Activated CD8-positive, alpha-beta memory T cell treated with anti-CD3 and anti-CD28 coated beads for 48 hours (primary cell): ENCODE measurements around the gene ZNF23.

Source experiments
- DNase-seq, 3 experiments: peaks; one replicate each; pipeline ENCODE4 v3.0.0-alpha.2; 2020; ENCODE audit warnings: low read depth in 2 of 3, low spot score in 2 of 3

Gene ZNF23

GRCh38 chr16:71428385-71428784 is 33.7 kb downstream of the ZNF23 start:
- DNase-seq, result no peak

GRCh38 chr16:71426880-71427615 is 35.0 kb downstream of the ZNF23 start:
- no peak for DNase-seq

GRCh38 chr16:71426069-71426879 is 35.8 kb downstream of the ZNF23 start:
- peak in 2 of 3 experiments; percentile 38 to 39 for DNase-seq

- no peak for DNase-seq
Observed at GRCh38 chr16:71425746-71426068, 36.3 kb downstream of the ZNF23 start.

GRCh38 chr16:71424626-71425025 is 37.4 kb downstream of the ZNF23 start:
- no peak for DNase-seq

- no peak for DNase-seq
Observed at GRCh38 chr16:71423865-71424264, 38.2 kb downstream of the ZNF23 start.

GRCh38 chr16:71423016-71423415 is 39.0 kb downstream of the ZNF23 start:
- no peak for DNase-seq

GRCh38 chr16:71421911-71422310 is 40.1 kb downstream of the ZNF23 start:
- no peak for DNase-seq

- no peak for DNase-seq
Observed at GRCh38 chr16:71414038-71414437, 48.0 kb downstream of the ZNF23 start.

- DNase-seq, result no peak
Observed at GRCh38 chr16:71413341-71413740, 48.7 kb downstream of the ZNF23 start.

GRCh38 chr16:71412270-71413160 is 49.5 kb downstream of the ZNF23 start:
- peak; percentile 10 to 55 (median 24) for DNase-seq

- DNase-seq, result no peak
Observed at GRCh38 chr16:71410146-71410545, 51.9 kb downstream of the ZNF23 start.

GRCh38 chr16:71409011-71409775 is 52.9 kb downstream of the ZNF23 start:
- DNase-seq, result no peak

- DNase-seq, result no peak
Observed at GRCh38 chr16:71408536-71408935, 53.5 kb downstream of the ZNF23 start.

GRCh38 chr16:71407731-71408130 is 54.3 kb downstream of the ZNF23 start:
- DNase-seq, result no peak

- no peak for DNase-seq
Observed at GRCh38 chr16:71406724-71407123, 55.3 kb downstream of the ZNF23 start.

- DNase-seq, result no peak
Observed at GRCh38 chr16:71406316-71406715, 55.7 kb downstream of the ZNF23 start.

GRCh38 chr16:71404364-71404763 is 57.7 kb downstream of the ZNF23 start:
- DNase-seq, result no peak

- no peak for DNase-seq
Observed at GRCh38 chr16:71402674-71403073, 59.4 kb downstream of the ZNF23 start.

GRCh38 chr16:71402007-71402406 is 60.0 kb downstream of the ZNF23 start:
- no peak for DNase-seq
